Astrocyte (in vitro differentiated cells and primary cell): Measurements from ENCODE around the gene FAM24A. TPM values are rescaled to one million over a fixed set of nuclear protein-coding genes. Genes with fewer than 3 reads are reported as not detected.
"Not testable (repeated sequence)": the region's sequence is repeated elsewhere in the genome, so short reads cannot be mapped to it uniquely, and the experiment has no call there.

Source experiments
- DNase-seq: peaks from one replicate; pipeline ENCODE4 v3.0.0-alpha.2; 2010; ENCODE audit warnings: low read depth
- FAIRE-seq: peaks from 2 replicates; lab custom pipeline; 2011; peaks lifted over from hg19 to GRCh38; lab: Jason Lieb, UNC
- H2AFZ ChIP-seq: 2 replicates; pipeline ENCODE4 v1.6.0; 2012; ENCODE audit warnings: low read depth, low read length, inconsistent platforms
- H3K27ac ChIP-seq: 2 replicates; pipeline ENCODE4 v1.5.1; 2011; ENCODE audit warnings: low read depth, low read length, inconsistent platforms
- H3K27me3 ChIP-seq: 2 replicates; pipeline ENCODE4 v1.6.0; 2011; ENCODE audit warnings: low read length, inconsistent platforms; ENCODE audit not compliant: insufficient read depth
- H3K36me3 ChIP-seq: 2 replicates; pipeline ENCODE4 v1.5.1; 2011; ENCODE audit warnings: low read length, inconsistent platforms; ENCODE audit not compliant: insufficient read depth
- H3K4me1 ChIP-seq: 2 replicates; pipeline ENCODE4 v1.5.1; 2011; ENCODE audit warnings: low read length, inconsistent platforms; ENCODE audit not compliant: insufficient read depth
- H3K4me2 ChIP-seq: 2 replicates; pipeline ENCODE4 v1.6.0; 2012; ENCODE audit warnings: low read length, inconsistent platforms
- H3K4me3 ChIP-seq: 2 replicates; pipeline ENCODE4 v1.5.1; 2011; ENCODE audit warnings: low read depth, mild to moderate bottlenecking, low read length, inconsistent platforms; ENCODE audit not compliant: insufficient read depth
- H3K79me2 ChIP-seq: 2 replicates; pipeline ENCODE4 v1.6.0; 2012; ENCODE audit warnings: mild to moderate bottlenecking, low read length, inconsistent platforms; ENCODE audit not compliant: insufficient read depth
- H3K9ac ChIP-seq: 2 replicates; pipeline ENCODE4 v1.6.0; 2012; ENCODE audit warnings: mild to moderate bottlenecking, low read length, inconsistent platforms
- H3K9me3 ChIP-seq: 2 replicates; pipeline ENCODE4 v1.5.1; 2012; ENCODE audit warnings: low read depth, mild to moderate bottlenecking, low read length, inconsistent platforms; ENCODE audit not compliant: insufficient read depth
- H4K20me1 ChIP-seq: 2 replicates; pipeline ENCODE4 v1.6.0; 2012; ENCODE audit warnings: low read length, inconsistent platforms; ENCODE audit not compliant: insufficient read depth
- H3K27ac Mint-ChIP-seq: one replicate; pipeline ENCODE4 v1.8.0; 2021; ENCODE audit warnings: mild to moderate bottlenecking, mixed read lengths; ENCODE audit not compliant: unreplicated experiment
- H3K27me3 Mint-ChIP-seq: one replicate; pipeline ENCODE4 v1.8.0; 2021; ENCODE audit warnings: low read depth, mixed read lengths; ENCODE audit not compliant: unreplicated experiment
- H3K36me3 Mint-ChIP-seq: one replicate; pipeline ENCODE4 v1.8.0; 2021; ENCODE audit warnings: low read depth, mixed read lengths; ENCODE audit not compliant: unreplicated experiment
- H3K4me1 Mint-ChIP-seq: one replicate; pipeline ENCODE4 v1.8.0; 2021; ENCODE audit warnings: low read depth, mixed read lengths; ENCODE audit not compliant: unreplicated experiment
- H3K4me3 Mint-ChIP-seq: one replicate; pipeline ENCODE4 v1.8.0; 2021; ENCODE audit warnings: mild to moderate bottlenecking, moderate library complexity, mixed read lengths; ENCODE audit not compliant: unreplicated experiment
- H3K9me3 Mint-ChIP-seq: one replicate; pipeline ENCODE4 v1.8.0; 2021; ENCODE audit warnings: mild to moderate bottlenecking, mixed read lengths; ENCODE audit not compliant: unreplicated experiment
- EZH2 ChIP-seq: IDR thresholded peaks from 2 replicates; pipeline ENCODE4 v1.6.1; 2012; ENCODE audit warnings: mild to moderate bottlenecking, low read length, inconsistent platforms; ENCODE audit not compliant: insufficient read depth
- total RNA-seq: library from RNA; stranded (reverse); gene quantifications from 2 replicates; pipeline ENCODE4 v1.2.1, GENCODE V29; 2021
- TF ChIP-seq, protein P1 (sequence below): IDR thresholded peaks from 2 replicates; pipeline ENCODE4 v1.5.1; 2011; ENCODE audit warnings: low read depth, mild to moderate bottlenecking, inconsistent platforms, low read length, moderate library complexity; ENCODE audit not compliant: insufficient read depth

The FAM24A gene
- total RNA-seq, 1 donor from 2014 or later, result not detected

DNA sequence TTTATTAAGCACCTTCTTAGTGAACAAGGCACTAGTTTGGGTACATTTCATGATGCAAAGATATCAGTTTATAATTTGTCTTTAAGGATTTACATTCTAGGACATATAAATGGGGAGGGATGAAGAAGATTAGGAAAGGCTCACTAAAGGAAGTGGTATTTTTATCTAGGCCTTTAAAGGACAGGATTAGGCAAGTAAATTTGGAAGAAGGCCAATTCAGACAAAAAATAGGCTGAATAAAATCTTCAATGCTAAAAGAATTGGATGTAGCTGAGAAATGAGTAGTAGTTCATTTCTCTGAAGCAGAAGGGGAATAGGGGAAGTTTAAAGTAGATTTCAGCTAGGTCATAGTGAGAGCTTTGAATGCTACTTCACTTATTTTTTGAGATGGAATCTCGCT lies 26.2 kb upstream of the FAM24A start:
- peaks cover 7% of the 10 kb centered on the region for H3K27me3 Mint-ChIP-seq
- H3K36me3 ChIP-seq, result no peaks in the 10 kb centered on the region
- TF ChIP-seq EZH2, result no peak
- TF ChIP-seq, protein P1, sequence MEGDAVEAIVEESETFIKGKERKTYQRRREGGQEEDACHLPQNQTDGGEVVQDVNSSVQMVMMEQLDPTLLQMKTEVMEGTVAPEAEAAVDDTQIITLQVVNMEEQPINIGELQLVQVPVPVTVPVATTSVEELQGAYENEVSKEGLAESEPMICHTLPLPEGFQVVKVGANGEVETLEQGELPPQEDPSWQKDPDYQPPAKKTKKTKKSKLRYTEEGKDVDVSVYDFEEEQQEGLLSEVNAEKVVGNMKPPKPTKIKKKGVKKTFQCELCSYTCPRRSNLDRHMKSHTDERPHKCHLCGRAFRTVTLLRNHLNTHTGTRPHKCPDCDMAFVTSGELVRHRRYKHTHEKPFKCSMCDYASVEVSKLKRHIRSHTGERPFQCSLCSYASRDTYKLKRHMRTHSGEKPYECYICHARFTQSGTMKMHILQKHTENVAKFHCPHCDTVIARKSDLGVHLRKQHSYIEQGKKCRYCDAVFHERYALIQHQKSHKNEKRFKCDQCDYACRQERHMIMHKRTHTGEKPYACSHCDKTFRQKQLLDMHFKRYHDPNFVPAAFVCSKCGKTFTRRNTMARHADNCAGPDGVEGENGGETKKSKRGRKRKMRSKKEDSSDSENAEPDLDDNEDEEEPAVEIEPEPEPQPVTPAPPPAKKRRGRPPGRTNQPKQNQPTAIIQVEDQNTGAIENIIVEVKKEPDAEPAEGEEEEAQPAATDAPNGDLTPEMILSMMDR, result no peak
- no peak overlapping the region for H3K27ac ChIP-seq
- H3K9me3 Mint-ChIP-seq, result peaks cover under 1% of the 10 kb centered on the region
- H3K4me3 Mint-ChIP-seq, result no peak overlapping the region
- H3K4me3 ChIP-seq, result no peak overlapping the region
- FAIRE-seq (no peak), DNase-seq (no peak)
- H3K27ac Mint-ChIP-seq, result no peak overlapping the region
- no peak overlapping the region for H3K9ac ChIP-seq
- H3K4me2 ChIP-seq, result no peak overlapping the region
- H3K27me3 ChIP-seq, result no peaks in the 10 kb centered on the region
- H3K79me2 ChIP-seq, result peaks cover 2% of the 10 kb centered on the region
- H3K4me1 ChIP-seq, result no peaks in the 10 kb centered on the region
- H3K4me1 Mint-ChIP-seq, result no peaks in the 10 kb centered on the region
- H2AFZ ChIP-seq, result no peak overlapping the region
- no peaks in the 10 kb centered on the region for H3K9me3 ChIP-seq
- no peaks in the 10 kb centered on the region for H3K36me3 Mint-ChIP-seq
- no peaks in the 10 kb centered on the region for H4K20me1 ChIP-seq

DNA sequence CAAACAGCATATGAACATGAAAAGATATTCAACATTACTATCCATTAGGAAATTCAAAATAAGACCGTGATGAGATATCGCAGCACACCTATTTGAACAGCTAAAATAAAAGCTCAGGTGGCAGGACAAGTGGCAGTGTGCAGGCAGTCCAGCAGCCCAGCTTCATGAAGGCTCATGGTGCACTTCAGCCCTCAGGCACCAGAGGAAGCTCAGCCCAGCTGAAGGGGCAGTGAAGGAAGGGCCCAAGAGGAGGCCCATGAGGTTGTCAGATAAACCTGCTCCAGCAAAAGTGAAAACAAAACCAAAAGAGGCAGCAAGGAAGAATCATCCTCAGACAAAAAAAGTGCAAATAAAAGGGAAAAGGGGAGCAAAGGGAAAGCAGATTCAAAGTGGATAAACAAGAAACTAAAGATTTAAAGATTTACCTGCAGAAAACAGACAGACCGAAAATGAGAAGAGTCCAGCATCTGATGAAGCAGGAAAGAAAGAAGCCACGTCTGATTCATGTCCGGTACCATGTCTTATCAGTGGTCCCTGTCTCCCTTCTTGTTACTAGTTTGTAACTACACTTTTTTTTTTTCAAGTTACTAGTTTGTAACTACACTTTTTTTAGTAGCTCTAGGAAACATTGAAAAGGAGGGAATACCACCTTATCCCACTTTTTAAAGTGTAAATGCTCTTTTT lies 16.0 kb upstream of the FAM24A start:
- TF ChIP-seq EZH2, result no peak
- TF ChIP-seq, protein P1, result no peak
- Histone ChIP-seq H3K4me2 (no peak overlapping the region), H3K79me2 (no peaks in the 10 kb centered on the region), H2AFZ (no peak overlapping the region), H3K4me3 (no peak overlapping the region), H3K4me1 (no peaks in the 10 kb centered on the region), H4K20me1 (no peaks in the 10 kb centered on the region), H3K9me3 (no peaks in the 10 kb centered on the region), H3K9ac (no peak overlapping the region), H3K36me3 (no peaks in the 10 kb centered on the region), H3K27ac (no peak overlapping the region), H3K27me3 (no peaks in the 10 kb centered on the region)
- no peak overlapping the region for H3K4me3 Mint-ChIP-seq
- no peaks in the 10 kb centered on the region for H3K36me3 Mint-ChIP-seq
- DNase-seq, result no peak
- no peaks in the 10 kb centered on the region for H3K9me3 Mint-ChIP-seq
- no peaks in the 10 kb centered on the region for H3K27me3 Mint-ChIP-seq
- no peak for FAIRE-seq
- H3K27ac Mint-ChIP-seq, result no peak overlapping the region
- no peaks in the 10 kb centered on the region for H3K4me1 Mint-ChIP-seq

DNA sequence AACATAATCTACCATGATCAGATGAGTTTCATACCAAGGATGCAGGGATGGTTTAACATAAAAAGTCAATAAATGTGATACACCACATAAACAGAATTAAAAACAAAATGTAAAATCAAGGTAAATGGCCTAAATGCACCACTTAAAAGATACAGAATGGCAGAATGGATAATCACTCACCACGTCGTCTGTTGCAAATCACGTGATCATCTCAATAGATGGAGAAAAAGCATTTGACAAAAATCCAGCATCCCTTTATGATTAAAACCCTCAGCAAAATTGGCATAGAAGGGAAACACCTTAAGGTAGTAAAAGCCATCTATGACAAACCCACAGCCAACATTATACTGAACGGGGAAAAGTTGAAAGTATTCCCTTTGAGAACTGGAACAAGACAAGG lies 6.5 kb upstream of the FAM24A start:
- H3K9me3 ChIP-seq, H3K4me1 ChIP-seq, H3K36me3 Mint-ChIP-seq, H3K27ac Mint-ChIP-seq, H3K36me3 ChIP-seq, H3K9me3 Mint-ChIP-seq, H3K4me2 ChIP-seq, H3K9ac ChIP-seq, H4K20me1 ChIP-seq, DNase-seq, H3K4me3 Mint-ChIP-seq, H3K27ac ChIP-seq, FAIRE-seq, H3K27me3 ChIP-seq, H3K4me1 Mint-ChIP-seq, H2AFZ ChIP-seq, H3K4me3 ChIP-seq, H3K79me2 ChIP-seq: not testable (repeated sequence)
- H3K27me3 Mint-ChIP-seq, result peaks cover 29% of the 10 kb centered on the region
